CD4-positive, alpha-beta T cell treated with Interleukin-15 for 4 hours (primary cell): ENCODE results near the gene UCHL5.
"Not testable (repeated sequence)": the region's sequence is repeated elsewhere in the genome, so short reads cannot be mapped to it uniquely, and the experiment has no call there.

Source experiments
- DNase-seq: peaks from one replicate; pipeline ENCODE4 v3.0.0-alpha.2; 2020; ENCODE audit warnings: low spot score

UCHL5 gene

GRCh38 chr1:193009501-193009900, 49.7 kb downstream of the UCHL5 start:
- DNase-seq = no peak

- DNase-seq = no peak
These were observed 53.4 kb downstream of the UCHL5 start for GRCh38 chr1:193005785-193006184.

- DNase-seq = no peak
These were observed 60.6 kb downstream of the UCHL5 start for GRCh38 chr1:192998536-192998935.

DNA sequence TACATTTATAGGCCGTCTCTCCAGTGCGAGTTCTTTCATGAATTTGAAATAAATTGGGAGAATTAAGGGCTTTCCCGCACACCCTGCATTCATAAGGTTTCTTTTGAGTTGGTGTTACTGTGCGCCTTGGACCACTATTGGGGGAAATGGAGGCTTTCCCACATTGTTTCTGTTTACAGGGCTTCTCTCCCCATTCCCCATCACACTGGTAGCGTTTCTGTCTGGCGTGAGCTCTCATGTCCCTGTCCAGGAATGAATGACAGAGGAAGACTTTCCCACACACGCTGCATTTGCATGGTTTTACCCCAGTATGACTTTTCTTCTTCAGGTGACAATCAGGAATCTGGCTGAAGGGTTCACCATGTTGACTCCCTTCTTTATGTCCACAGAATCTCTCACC, 65.0 kb downstream of the UCHL5 start:
- DNase-seq = no peak

GRCh38 chr1:192993426-192994085, 65.6 kb downstream of the UCHL5 start:
- DNase-seq = no peak

DNA sequence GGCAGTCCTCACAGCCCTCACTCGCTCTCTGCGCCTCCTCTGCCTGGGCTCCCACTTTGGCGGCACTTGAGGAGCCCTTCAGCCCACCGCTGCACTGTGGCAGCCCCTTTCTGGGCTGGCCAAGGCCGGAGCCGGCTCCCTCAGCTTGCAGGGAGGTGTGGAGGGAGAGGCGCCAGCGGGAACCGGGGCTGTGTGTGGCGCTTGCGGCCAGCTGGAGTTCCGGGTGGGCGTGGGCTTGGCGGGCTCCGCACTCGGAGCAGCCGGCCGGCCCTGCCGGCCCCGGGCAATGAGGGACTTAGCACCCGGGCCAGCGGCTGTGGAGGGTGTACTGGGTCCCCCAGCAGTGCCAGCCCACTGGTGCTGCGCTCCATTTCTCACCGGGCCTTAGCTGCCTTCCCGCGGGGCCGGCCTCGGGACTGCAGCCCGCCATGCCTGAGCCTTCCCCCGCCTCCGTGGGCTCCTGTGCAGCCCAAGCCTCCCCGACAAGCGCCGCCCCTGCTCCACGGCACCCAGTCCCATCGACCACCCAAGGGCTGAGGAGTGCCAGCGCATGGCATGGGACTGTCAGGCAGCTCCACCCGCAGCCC, 72.3 kb downstream of the UCHL5 start:
- DNase-seq = not testable (repeated sequence)

- no peak for DNase-seq
These were observed 72.9 kb downstream of the UCHL5 start for GRCh38 chr1:192986110-192986747.

- no peak for DNase-seq
These were observed 75.1 kb downstream of the UCHL5 start for GRCh38 chr1:192984080-192984479.

GRCh38 chr1:192983349-192983980, 75.7 kb downstream of the UCHL5 start:
- no peak for DNase-seq

DNA sequence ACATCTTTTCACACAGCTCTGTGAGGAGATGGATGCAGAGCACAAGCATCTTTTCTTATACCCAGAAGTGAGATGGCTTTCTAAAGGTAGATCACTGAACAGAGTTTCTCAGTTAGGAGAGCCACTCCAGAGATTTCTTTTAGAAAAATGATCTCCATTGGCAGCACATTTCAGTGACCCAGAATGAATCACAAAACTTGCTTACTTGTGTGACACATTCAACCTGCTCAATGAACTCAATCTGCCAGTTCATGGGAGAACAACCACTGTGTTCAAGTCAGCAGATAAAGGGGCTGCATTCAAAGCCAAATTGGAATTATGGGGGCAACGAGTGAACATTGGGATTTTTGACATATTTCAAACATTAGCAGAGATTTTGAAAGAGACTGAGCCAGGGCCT, 78.3 kb downstream of the UCHL5 start:
- DNase-seq = no peak

- DNase-seq = not testable (repeated sequence)
These were observed 78.8 kb downstream of the UCHL5 start for GRCh38 chr1:192980334-192980733.

GRCh38 chr1:192979542-192979941, 79.6 kb downstream of the UCHL5 start:
- DNase-seq = no peak

DNA sequence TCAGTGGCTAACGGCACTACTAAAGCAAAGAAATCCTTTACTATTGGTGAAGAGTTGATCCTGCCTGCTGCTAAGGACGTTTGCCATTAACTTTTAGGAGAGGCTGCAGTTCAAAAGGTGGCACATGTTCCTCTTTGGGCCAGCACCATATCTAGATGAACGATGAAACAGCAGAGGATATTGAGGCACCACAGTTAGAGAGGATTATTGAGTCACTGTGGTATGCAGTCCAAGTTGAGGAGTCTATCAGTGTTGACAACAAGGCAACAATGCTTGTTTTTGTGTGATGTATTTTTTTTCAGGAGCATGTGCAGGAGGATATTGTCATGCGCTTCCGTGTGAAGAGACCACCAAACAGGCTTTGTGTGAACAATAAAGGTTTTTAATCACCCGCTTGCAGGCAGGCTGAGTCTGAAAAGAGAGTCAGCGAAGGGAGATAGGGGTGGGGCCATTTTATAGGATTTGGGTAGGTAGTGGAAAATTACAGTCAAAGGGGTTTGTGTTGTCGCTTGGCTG, 80.9 kb downstream of the UCHL5 start:
- no peak for DNase-seq

- no peak for DNase-seq
These were observed 82.0 kb downstream of the UCHL5 start for GRCh38 chr1:192977089-192977706.

GRCh38 chr1:192976576-192976975, 82.6 kb downstream of the UCHL5 start:
- no peak for DNase-seq

DNA sequence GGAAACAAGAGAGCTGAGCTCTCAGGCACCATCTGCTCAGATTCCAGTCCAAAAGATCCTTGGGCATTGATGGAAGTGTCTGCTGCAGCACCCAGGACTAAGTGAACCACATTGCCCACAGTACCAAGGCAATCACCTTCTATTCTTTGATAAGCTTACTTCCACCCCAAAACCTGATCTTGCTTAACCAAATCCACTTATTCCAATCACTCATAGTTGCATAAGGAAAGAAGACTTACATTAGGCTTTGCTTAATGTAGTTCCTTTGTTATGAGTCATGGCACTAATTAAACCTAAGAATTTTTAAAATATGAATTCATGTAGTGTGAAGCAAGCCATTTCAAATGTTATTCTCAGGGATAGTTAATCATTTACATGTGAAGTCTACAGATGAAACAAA, 84.5 kb downstream of the UCHL5 start:
- no peak for DNase-seq

GRCh38 chr1:192973988-192974387, 85.2 kb downstream of the UCHL5 start:
- no peak for DNase-seq

DNA sequence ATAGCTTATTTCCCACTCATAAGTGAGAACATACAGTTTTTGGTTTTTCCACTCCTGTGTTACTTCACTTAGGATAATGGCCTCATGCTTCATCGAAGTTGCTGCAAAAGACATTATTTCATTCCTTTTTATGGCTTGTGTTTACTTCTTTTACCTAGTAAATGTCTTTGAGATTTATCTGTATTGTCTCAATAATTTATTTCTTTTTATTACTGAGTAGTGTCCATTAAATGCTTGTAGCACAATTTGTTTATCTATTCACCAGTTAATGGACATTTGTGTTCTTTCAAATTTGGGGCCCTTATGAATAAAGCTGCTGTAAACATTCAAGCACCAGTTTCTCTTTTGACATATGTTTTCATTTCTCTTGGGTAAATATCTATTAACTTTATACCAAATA, 86.0 kb downstream of the UCHL5 start:
- DNase-seq = no peak

DNA sequence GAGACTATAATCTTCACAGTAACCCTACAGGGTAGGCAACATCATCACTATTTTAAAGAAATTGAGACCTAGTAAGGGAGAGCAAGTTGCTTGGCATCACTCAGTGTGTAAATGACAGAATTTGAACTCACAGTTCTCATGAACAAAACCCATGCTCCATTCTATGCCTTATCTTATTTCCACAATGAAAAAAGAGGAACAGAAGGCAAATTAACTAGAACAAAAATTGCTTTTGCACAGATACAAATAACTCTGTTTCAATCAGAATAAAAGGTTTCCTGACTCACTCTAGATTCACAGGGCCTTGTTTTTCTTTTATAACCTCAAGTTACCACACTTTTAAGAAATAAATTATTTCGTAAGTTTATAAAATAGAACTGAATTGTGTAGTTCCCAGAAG, 90.1 kb downstream of the UCHL5 start:
- no peak for DNase-seq

GRCh38 chr1:192968323-192968722, 90.8 kb downstream of the UCHL5 start:
- no peak for DNase-seq

DNA sequence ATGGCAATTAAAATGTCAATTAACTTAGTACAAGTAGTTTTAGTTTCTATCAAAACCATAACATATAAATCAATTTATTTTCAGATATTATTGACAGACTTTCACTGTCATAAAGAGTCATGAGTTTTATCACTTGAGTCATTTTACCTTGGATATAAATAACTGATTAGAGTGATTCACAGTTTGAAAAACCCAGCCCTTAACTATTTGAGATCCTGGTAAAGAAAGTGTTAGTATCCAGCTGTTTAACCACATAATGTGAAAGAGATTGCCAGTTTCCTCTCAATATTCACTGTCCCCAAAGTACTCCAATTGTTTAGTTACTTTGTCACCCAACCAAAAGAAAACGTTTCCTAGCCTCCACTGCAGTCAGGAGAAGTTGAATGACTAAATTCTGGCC, 91.3 kb downstream of the UCHL5 start:
- no peak for DNase-seq

DNA sequence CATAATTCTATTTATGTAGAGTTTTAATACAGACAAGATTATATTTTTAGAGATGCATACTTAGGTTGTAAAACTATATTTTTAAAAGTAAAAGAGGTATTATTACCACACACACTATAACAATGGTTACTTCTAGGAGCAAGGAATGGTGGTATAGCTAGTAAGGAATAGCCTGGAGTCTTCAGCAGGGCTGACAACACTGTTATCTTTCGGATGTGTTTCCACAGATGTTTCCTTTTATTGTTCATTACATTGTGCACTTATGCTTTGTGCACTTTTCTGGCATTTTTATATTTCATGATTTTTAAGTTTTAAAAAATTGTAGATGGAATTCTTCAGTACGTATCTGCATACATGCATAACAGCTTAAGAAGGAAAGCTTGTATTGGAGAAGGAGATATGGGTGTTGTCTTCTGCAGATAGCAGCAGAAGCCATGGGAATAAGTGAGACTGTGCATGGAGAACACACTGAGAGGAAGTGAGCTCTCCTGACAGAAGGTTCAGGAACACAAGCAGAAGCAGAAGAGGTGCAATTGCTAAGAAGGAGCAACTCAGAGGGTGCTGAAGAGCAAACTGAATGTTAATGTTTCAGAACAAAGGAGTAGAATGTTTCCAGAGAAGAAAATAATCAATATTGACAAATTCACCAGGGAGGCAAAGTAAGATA, 91.8 kb downstream of the UCHL5 start:
- DNase-seq = no peak
